Inferior parietal cortex (tissue), 1 donor: ENCODE measurements around the gene FBXL16.
A peak's percentile ranks its signal among the peaks of the same experiment; 100 is the strongest.
"Not testable (repeated sequence)": the region's sequence is repeated elsewhere in the genome, so short reads cannot be mapped to it uniquely, and the experiment has no call there.

Source experiments
- DNase-seq: peaks from one replicate; pipeline ENCODE4 v3.0.0-alpha.2; 2016; ENCODE audit errors: extremely low spot score

FBXL16 gene

GRCh38 chr16:705431-706188 is at the start of gene FBXL16:
Gene FBXL16 (minus strand): TSS chr16:705801. CDS start chr16:697405, 8,396 bp downstream.
- no peak for DNase-seq

GRCh38 chr16:754656-755055 is 49.1 kb upstream of the FBXL16 start:
- DNase-seq: no peak

- DNase-seq: not testable (repeated sequence)
Measured at GRCh38 chr16:754121-754607, 48.6 kb upstream of the FBXL16 start.

DNA sequence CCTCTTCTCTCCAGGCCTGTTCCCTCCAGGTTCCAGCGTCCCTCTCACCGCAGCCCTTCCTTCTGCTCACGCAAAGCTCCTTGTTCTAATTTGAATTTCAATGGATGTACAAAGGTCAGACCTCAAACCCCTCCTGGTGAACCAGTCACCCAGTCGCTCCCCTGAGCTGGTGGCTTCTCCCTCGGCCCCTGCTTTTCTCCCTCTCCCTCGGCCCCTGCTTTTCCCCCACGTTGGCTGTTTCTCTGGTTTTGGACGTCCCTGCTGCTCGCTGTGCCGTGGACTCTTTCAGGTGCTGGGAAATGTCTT is 46.4 kb upstream of the FBXL16 start:
- DNase-seq: no peak

DNA sequence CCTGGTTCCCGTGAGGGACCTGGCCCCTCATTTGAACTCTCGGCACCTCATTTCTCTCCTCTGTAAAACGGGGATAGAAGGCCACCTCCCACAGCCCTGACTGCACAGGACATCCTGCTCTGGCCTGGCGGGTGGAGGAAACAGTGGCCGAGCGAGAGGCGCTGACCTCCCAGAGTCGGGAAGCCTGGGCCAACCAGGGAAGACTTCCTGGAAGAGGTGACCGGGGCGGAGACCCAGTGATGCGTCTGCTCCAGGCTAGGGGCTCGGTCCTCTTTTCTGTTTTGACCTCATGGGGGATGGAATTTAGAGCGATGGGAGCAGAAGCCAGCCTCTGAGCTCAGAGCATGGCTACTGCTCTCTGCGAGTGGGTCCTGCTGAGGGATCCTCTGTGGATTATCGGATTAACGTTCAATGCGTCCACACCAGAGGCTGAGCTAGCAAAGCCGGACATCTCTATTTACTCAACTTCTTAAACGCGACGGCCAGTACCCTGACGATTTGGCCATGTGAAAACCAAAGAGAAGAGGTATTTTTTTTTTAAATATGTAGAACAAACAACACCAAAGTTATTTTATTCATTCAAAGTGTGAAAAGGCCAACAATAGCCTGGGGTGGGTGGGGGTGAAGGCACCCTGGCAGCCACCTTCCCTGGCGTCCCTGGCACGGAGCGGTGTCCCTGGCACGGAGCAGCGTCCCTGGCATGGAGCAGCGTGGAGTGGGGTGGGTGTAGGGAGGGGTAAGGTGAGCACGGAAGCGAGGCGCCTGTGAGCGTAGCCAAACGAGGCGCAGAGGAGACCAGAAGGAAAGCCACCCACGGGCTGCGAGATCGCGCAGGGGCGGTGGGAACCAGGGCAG is 45.8 kb upstream of the FBXL16 start:
- DNase-seq: no peak

DNA sequence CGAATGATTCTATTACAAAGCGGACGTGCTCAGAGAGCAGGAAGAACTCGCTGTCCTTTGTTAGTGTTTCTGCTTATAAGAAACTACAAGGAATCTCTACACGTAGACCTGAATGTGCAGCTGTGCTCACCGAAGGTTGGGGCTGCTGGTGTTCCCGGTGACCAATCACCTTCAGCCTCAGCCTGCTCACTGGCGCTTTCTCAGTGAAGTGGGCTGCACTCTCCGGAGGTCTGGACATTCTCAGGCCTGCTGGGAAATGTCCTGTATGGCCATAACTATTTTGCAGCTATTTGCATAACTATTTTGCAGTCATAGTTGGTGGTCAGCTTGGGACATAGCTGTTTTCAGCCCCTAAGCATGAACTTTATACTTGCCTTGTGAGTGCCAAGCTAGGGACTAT is 44.9 kb upstream of the FBXL16 start:
- DNase-seq: no peak

GRCh38 chr16:749010-749409 is 43.4 kb upstream of the FBXL16 start:
- DNase-seq: no peak

DNA sequence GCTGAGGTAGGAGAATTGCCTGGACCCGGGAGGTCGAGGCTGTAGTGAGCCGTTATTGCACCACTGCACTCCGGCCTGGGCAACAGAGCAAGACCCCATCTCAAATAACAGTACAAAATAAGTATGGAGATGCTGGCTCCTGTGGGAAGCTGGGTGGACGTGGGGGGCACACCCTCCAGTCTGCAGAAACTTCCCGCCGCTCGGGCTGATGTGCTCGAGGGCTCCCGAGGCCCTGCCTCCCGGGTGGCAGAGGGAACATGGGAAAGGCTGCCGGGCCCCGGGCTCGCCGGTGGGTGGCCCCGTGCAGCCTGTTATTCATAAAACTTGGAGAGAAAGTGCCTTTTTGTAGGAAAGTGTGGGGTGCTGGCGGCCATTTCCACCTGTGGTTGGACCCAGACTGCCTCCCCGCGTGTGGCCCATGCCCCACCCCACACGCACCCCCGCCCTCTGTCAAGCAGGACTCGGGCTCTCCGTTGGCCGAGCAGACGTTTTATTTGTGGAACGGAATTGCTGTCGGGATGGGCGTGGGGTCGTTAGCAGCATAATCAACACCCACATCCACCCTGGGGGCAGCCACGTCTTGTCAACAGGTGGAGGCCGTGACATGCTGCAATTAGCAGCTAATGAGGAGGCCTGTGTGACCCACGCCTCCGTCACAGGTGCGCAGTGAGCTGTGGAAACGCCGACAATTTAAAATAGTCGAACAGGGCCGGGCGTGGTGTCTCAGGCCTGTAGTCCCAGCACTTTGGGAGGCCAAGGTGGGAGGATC is 42.6 kb upstream of the FBXL16 start:
- no peak for DNase-seq

- no peak for DNase-seq
Measured at GRCh38 chr16:746637-747036, 41.0 kb upstream of the FBXL16 start.

GRCh38 chr16:745739-746138 is 40.1 kb upstream of the FBXL16 start:
- no peak for DNase-seq

DNA sequence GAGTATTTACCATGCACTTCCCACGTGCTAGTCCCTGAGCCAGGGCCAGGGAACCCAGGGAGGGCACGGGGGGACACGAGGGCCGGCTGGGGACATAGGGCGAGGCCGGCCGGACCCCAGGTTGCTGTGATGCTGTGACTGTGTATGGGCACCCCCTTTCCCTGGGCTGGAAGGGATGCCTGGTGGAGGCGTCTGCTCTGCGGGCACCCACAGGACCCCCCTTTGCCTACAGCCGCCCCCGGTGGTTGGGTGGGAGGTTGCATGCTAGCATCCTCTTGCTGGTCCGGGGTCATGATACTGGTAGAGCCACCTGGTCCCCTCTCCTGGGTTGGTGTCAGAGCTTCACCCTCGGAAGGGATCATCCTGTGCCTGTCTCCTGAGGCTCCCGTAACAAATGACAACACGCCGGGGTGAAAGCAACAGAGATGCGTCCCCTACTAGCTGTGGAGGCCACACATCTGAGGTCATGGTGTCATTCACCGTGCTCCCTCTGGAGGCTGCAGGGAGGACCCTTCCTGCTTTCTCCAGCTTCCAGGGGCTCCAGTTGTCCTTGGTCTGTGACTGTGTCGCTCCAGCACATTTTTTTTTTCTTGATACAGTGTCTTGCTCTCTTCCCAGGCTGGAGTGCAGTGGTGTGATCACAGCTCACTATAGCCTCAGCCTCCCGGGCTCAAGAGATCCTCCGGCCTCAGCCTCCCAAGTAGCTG is 38.3 kb upstream of the FBXL16 start:
- DNase-seq: no peak

DNA sequence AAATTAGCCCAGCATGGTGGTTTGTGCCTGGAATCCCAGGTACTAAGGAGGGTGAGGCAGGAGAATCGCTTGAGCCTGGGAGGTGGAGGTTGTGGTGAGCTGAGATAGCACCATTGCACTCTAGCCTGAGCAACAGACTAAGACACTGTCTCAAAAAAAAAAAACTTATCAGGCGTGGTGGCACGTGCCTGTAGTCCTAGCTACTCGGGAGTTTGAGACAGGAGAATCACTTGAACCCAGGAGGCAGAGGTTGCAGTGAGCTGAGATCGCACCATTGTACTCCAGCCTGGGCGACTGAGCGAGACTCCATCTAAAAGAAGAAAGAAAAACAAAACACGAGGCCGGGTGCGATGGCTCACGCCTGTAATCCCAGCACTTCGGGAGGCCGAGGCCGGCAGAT is 37.3 kb upstream of the FBXL16 start:
- not testable (repeated sequence) for DNase-seq

GRCh38 chr16:741986-742629 is 36.5 kb upstream of the FBXL16 start:
- no peak for DNase-seq

DNA sequence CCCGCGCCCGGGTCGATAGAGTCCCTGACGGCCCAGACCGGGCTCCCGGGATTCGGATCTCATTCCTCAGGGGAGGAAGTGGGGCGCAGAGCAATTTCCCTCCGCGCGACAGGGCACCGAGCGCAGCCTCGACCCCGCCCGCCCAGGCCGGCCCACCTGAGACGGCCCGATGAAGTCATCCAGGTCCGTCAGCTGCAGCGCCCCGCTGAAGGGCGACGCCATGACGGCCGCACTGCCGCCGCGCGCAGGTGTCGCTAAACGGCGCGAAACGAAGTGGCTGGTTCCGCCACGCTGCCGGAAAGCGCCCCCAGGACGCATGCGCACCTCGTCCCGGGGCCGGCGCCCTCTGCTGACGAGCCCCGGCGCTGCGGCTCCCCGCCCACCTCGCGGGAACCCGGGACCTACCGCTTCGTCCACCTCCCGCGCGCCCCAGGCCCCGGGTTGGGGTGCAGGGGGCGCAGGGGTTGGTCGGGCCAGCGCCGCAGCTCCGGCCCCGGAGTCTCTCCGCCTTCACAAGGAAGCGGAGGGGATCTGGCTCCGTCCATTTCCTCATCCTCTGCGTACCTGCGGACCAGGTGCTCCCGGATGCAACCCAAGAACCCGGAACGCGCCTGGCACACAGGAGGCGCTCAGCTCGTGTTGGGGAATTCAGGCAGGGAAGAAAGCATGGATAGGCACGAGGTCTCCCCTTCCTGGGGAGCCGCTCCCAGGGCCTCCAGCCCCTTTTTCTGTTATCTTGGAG is 35.3 kb upstream of the FBXL16 start, which contains the start of gene CIAO3:
Gene CIAO3, minus strand, starts transcription at position 234 of the 742 bp plus-strand sequence. Its CDS starts 12 bp downstream, at position 222.
- peak; percentile 83 for DNase-seq

- DNase-seq: no peak
Measured at GRCh38 chr16:740459-740763, 34.8 kb upstream of the FBXL16 start.

- DNase-seq: no peak
Measured at GRCh38 chr16:739560-740458, 34.2 kb upstream of the FBXL16 start.

DNA sequence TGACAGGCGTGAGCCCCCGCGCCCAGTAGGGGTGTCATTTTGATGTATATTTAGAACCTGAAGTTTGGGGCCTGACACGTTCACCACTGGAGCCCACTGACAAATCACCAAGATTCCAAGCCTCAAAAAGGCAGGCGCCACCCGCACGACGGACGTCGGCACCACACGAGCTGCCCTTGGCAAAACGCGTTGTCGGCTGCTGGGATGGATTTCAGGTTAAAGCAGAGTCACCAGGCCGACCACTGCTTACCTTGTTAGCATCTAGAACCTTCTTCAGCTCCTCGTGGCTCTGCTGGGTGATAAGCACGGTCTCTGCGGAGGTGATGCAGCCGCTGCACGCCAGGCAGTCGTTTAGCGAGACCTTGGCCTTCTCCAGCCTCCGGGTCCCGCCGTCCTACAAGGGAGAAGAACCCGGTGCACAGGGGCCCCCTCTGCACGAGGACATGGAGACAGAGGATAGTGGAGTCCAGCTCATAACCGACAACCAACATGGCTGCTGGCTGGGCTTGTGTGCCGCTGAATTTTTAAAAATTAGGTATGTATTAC is 31.4 kb upstream of the FBXL16 start:
- no peak for DNase-seq

GRCh38 chr16:735982-736453 is 30.4 kb upstream of the FBXL16 start:
- no peak for DNase-seq
